Activated CD8-positive, alpha-beta memory T cell treated with anti-CD3 and anti-CD28 coated beads, Interleukin-2, amount 10 ng/mL, durations not matched to agents 7 days and 5 days (primary cell): ENCODE data around the gene RNF208. TPM values are rescaled to one million over a fixed set of nuclear protein-coding genes. Genes with fewer than 3 reads are reported as not detected.

Experiments
- ATAC-seq: fragments of 150-1000 bp; cut with Tn5 transposase; one replicate; pipeline ENCODE4 v1.10.0; 2021; ENCODE audit warnings: moderate library complexity
- CTCF ChIA-PET: fragments of 350-600 bp; sonication (Branson Sonifier 250); formaldehyde crosslinking; loops from one replicate; lab custom pipeline; 2021; ENCODE audit warnings: antibody characterized with exemption; lab: Charles Lee
- DNase-seq: peaks from one replicate; pipeline ENCODE4 v3.0.0-alpha.2; 2020
- H3K27ac Mint-ChIP-seq: one replicate; pipeline ENCODE4 v1.8.0; 2021; ENCODE audit warnings: mild to moderate bottlenecking, mixed read lengths
- H3K27me3 Mint-ChIP-seq: one replicate; pipeline ENCODE4 v1.8.0; 2021; ENCODE audit warnings: mixed read lengths
- H3K36me3 Mint-ChIP-seq: one replicate; pipeline ENCODE4 v1.8.0; 2021; ENCODE audit warnings: mild to moderate bottlenecking, mixed read lengths
- H3K4me1 Mint-ChIP-seq: one replicate; pipeline ENCODE4 v1.8.0; 2021; ENCODE audit warnings: mixed read lengths
- H3K4me3 Mint-ChIP-seq: one replicate; pipeline ENCODE4 v1.8.0; 2021; ENCODE audit warnings: mild to moderate bottlenecking, moderate library complexity, mixed read lengths
- H3K9me3 Mint-ChIP-seq: one replicate; pipeline ENCODE4 v1.8.0; 2022; ENCODE audit warnings: low read depth, mixed read lengths
- total RNA-seq, 2 experiments: library from RNA; stranded (reverse); gene quantifications; one replicate each; pipeline ENCODE4 v1.2.3, GENCODE V29; 2021

RNF208 gene
- total RNA-seq, 2 experiments from 2014 or later = 2.9 to 3.0 TPM

GRCh38 chr9:137217276-137218211 is 4.5 kb downstream of the RNF208 start:
- Mint-ChIP-seq H3K9me3 (no peaks in the 10 kb centered on the region), H3K36me3 (no peaks in the 10 kb centered on the region), H3K4me1 (no peaks in the 10 kb centered on the region), H3K4me3 (no peak overlapping the region), H3K27ac (no peak overlapping the region), H3K27me3 (no peaks in the 10 kb centered on the region)
- DNase-seq = no peak
- CTCF ChIA-PET = interaction anchor here (0.9 kb wide), 1 partner anchor 19 kb away, joined by 3 read pairs; no protein-coding TSS in a partner anchor
- no peak for ATAC-seq

- Mint-ChIP-seq H3K27me3 (no peaks in the 10 kb centered on the region), H3K4me1 (no peaks in the 10 kb centered on the region), H3K9me3 (no peaks in the 10 kb centered on the region), H3K36me3 (no peaks in the 10 kb centered on the region), H3K4me3 (no peak overlapping the region), H3K27ac (no peak overlapping the region)
- no peak for DNase-seq
- ATAC-seq = no peak
- CTCF ChIA-PET = interaction anchor here (0.9 kb wide), 1 partner anchor 20 kb away, joined by 3 read pairs; no protein-coding TSS in a partner anchor
Measured at GRCh38 chr9:137216188-137216965, 5.7 kb downstream of the RNF208 start.

GRCh38 chr9:137215196-137215986 is 6.6 kb downstream of the RNF208 start:
- Mint-ChIP-seq H3K4me3 (no peak overlapping the region), H3K9me3 (no peaks in the 10 kb centered on the region), H3K4me1 (no peaks in the 10 kb centered on the region), H3K36me3 (peaks cover 2% of the 10 kb centered on the region), H3K27me3 (no peaks in the 10 kb centered on the region), H3K27ac (no peak overlapping the region)
- CTCF ChIA-PET = no interaction called here
- ATAC-seq (no peak), DNase-seq (no peak)

- CTCF ChIA-PET = interaction anchor here (1.1 kb wide), 1 partner anchor 8 kb away, joined by 4 read pairs; the partner anchor contains the start of gene RNF208
- DNase-seq = no peak
- Mint-ChIP-seq H3K27ac (no peak overlapping the region), H3K36me3 (peaks cover 4% of the 10 kb centered on the region), H3K27me3 (no peaks in the 10 kb centered on the region), H3K4me3 (no peak overlapping the region), H3K9me3 (no peaks in the 10 kb centered on the region), H3K4me1 (no peaks in the 10 kb centered on the region)
- ATAC-seq = no peak
Measured at GRCh38 chr9:137214620-137215019, 7.4 kb downstream of the RNF208 start.

- no peak overlapping the region for H3K4me3 Mint-ChIP-seq
- H3K4me1 Mint-ChIP-seq = no peaks in the 10 kb centered on the region
Measured at GRCh38 chr9:137213160-137214060, 8.6 kb downstream of the RNF208 start.

GRCh38 chr9:137212520-137212919 is 9.5 kb downstream of the RNF208 start:
- CTCF ChIA-PET = interaction anchor here (1.2 to 1.3 kb wide), 2 partner anchors 24 to 35 kb away, joined by 3 read pairs; no protein-coding TSS in a partner anchor
- Mint-ChIP-seq H3K27me3 (no peaks in the 10 kb centered on the region), H3K4me1 (peaks cover 2% of the 10 kb centered on the region), H3K36me3 (peaks cover 9% of the 10 kb centered on the region), H3K4me3 (no peak overlapping the region), H3K9me3 (no peaks in the 10 kb centered on the region), H3K27ac (no peak overlapping the region)
- DNase-seq = no peak
- no peak for ATAC-seq

More at GRCh38 chr9:137213160-137214060, 8.6 kb downstream of the RNF208 start:
- Mint-ChIP-seq H3K27ac (no peak overlapping the region), H3K9me3 (no peaks in the 10 kb centered on the region), H3K27me3 (no peaks in the 10 kb centered on the region), H3K36me3 (peaks cover 8% of the 10 kb centered on the region)
- no peak for DNase-seq
- CTCF ChIA-PET = interaction anchor here (1.1 kb wide), 1 partner anchor 9 kb away, joined by 4 read pairs; the partner anchor contains the start of gene RNF208
- no peak for ATAC-seq

GRCh38 chr9:137211532-137211931 is 10.5 kb downstream of the RNF208 start:
- H3K36me3 Mint-ChIP-seq = peaks cover 14% of the 10 kb centered on the region
- DNase-seq (no peak), ATAC-seq (no peak)
- H3K4me3 Mint-ChIP-seq = no peak overlapping the region
- no peaks in the 10 kb centered on the region for H3K9me3 Mint-ChIP-seq
- CTCF ChIA-PET = interaction anchor here (1.2 to 1.3 kb wide), 2 partner anchors 25 to 34 kb away, joined by 3 read pairs; no protein-coding TSS in a partner anchor
- H3K27ac Mint-ChIP-seq = no peak overlapping the region
- peaks cover 12% of the 10 kb centered on the region for H3K4me1 Mint-ChIP-seq
- no peaks in the 10 kb centered on the region for H3K27me3 Mint-ChIP-seq

- DNase-seq (no peak), ATAC-seq (no peak)
- CTCF ChIA-PET = interaction anchor here (1.0 to 8.1 kb wide), 5 partner anchors 16 to 34 kb away, joined by 4 to 55 read pairs (median 7); partner anchors contain the start of genes ANAPC2, RNF224, SSNA1 and TUBB4B
- peaks cover 38% of the 10 kb centered on the region for H3K4me1 Mint-ChIP-seq
- peak overlapping the region; percentile 96 for H3K4me3 Mint-ChIP-seq
- H3K27me3 Mint-ChIP-seq = no peaks in the 10 kb centered on the region
- no peaks in the 10 kb centered on the region for H3K9me3 Mint-ChIP-seq
- H3K36me3 Mint-ChIP-seq = peaks cover 17% of the 10 kb centered on the region
- peak overlapping the region; percentile 94 for H3K27ac Mint-ChIP-seq
Measured at GRCh38 chr9:137206602-137207001, 15.4 kb downstream of the RNF208 start.

GRCh38 chr9:137205126-137206069 is 16.6 kb downstream of the RNF208 start, which contains the start of the genes NDOR1 and TMEM203:
Gene NDOR1, plus strand, starts transcription at chr9:137205700. Its CDS starts 78 bp downstream, at chr9:137205778.
Gene TMEM203, minus strand, starts transcription at chr9:137205648. Its CDS starts 234 bp downstream, at chr9:137205414.
- H3K27me3 Mint-ChIP-seq = no peaks in the 10 kb centered on the region
- peak within 1 kb of the TSS; percentile 96 for H3K4me3 Mint-ChIP-seq
- peaks cover 16% of the 10 kb centered on the region for H3K36me3 Mint-ChIP-seq
- DNase-seq = peak; percentile 96
- peaks cover 44% of the 10 kb centered on the region for H3K4me1 Mint-ChIP-seq
- peak; percentile 67 for ATAC-seq
- peak within 1 kb of the TSS; percentile 94 for H3K27ac Mint-ChIP-seq
- no peaks in the 10 kb centered on the region for H3K9me3 Mint-ChIP-seq
- CTCF ChIA-PET = interaction anchor here (0.8 to 8.1 kb wide), 10 partner anchors 10 to 78 kb away, joined by 3 to 55 read pairs (median 6); partner anchors contain the start of genes ANAPC2, RNF224, SSNA1 and TUBB4B

- no peak for DNase-seq
- CTCF ChIA-PET = interaction anchor here (0.8 to 8.1 kb wide), 9 partner anchors 9 to 77 kb away, joined by 3 to 55 read pairs (median 7); partner anchors contain the start of genes ANAPC2, RNF224, SSNA1 and TUBB4B
- Mint-ChIP-seq H3K4me3 (peak overlapping the region; percentile 96), H3K4me1 (peaks cover 44% of the 10 kb centered on the region), H3K27ac (peak overlapping the region; percentile 94), H3K36me3 (peaks cover 14% of the 10 kb centered on the region), H3K9me3 (no peaks in the 10 kb centered on the region), H3K27me3 (no peaks in the 10 kb centered on the region)
- ATAC-seq = no peak
Measured at GRCh38 chr9:137204731-137205125, 17.3 kb downstream of the RNF208 start.
